Transverse colon (tissue), 4 donors: ENCODE results near the gene MRPS10.

Source experiments
- CTCF ChIP-seq, 5 experiments: fragments of 200-600 bp in 3 of 5; fragments of 450-650 bp in 2 of 5; sonication (generic) in 3 of 5; IDR thresholded peaks; 1 replicate in 2 of 5; 2 replicates in 3 of 5; pipeline ENCODE4 v1.5.1; 2016 to 2017; ENCODE audit warnings: antibody characterized with exemption in 5 of 5, inconsistent platforms in 3 of 5, mild to moderate bottlenecking in 2 of 5, moderate library complexity in 1 of 5
- EP300 ChIP-seq: sonication (generic); formaldehyde crosslinking; IDR thresholded peaks from one replicate; pipeline ENCODE4 v1.6.1; 2017; ENCODE audit warnings: antibody characterized with exemption, low read depth
- POLR2A ChIP-seq: fragments of 450-650 bp; IDR thresholded peaks from one replicate; pipeline ENCODE4 v1.6.1; 2016; ENCODE audit warnings: antibody characterized with exemption, mild to moderate bottlenecking, moderate library complexity
- POLR2AphosphoS5 ChIP-seq, 3 donors: sonication (generic); formaldehyde crosslinking; IDR thresholded peaks; one replicate each; pipeline ENCODE4 v1.6.1; 2016; ENCODE audit warnings: antibody characterized with exemption in 3 of 3

GRCh38 chr6:42229506-42230119 lies 12.0 kb upstream of the MRPS10 start:
- TF ChIP-seq CTCF (IDR thresholded peaks at IDR 0.05) (no peak), POLR2A (no peak), EP300 (no peak), POLR2AphosphoS5 (IDR thresholded peaks at IDR 0.05) (no peak)
